Measurements from ENCODE around the gene ZNF416.

ZNF416 gene

GRCh38 chr19:57587529-57587928 lies 8.8 kb upstream of the ZNF416 start:
- DNase-seq (ENCODE audit: insufficient read length, low spot score) = no peak

GRCh38 chr19:57583521-57584416 lies 5.1 kb upstream of the ZNF416 start, which contains the start of gene ZIK1:
Gene ZIK1, plus strand, starts transcription at chr19:57584145. Its CDS starts 212 bp downstream, at chr19:57584357.
- TF ChIP-seq SPI1 (IDR thresholded peaks at IDR 0.05; ENCODE audit: low read depth, low read length) = no peak
- peak; percentile 46; the same call in 1 of the 2 replicates for TF ChIP-seq POLR2AphosphoS5 (IDR thresholded peaks at IDR 0.05; ENCODE audit: low read depth, low read length)
- TF ChIP-seq TAF1 (IDR thresholded peaks at IDR 0.05; ENCODE audit: low read depth, low read length) = peak; percentile 38; the same call in 1 of the 2 replicates
- TF ChIP-seq POU2F2 (IDR thresholded peaks at IDR 0.05; ENCODE audit: low read depth, low read length) = 0 out of 2 replicates have a peak, but pooled peaks have one; percentile 9
- TF ChIP-seq POLR2A (IDR thresholded peaks at IDR 0.05; ENCODE audit: low read depth, low read length) = no peak
- TF ChIP-seq PAX5 (IDR thresholded peaks at IDR 0.05; ENCODE audit: insufficient read depth, low read length, severe bottlenecking) = no peak
- DNase-seq (ENCODE audit: insufficient read length, low spot score) (peak; percentile 98), FAIRE-seq (peak; percentile 92)

More at GRCh38 chr19:57587529-57587928, 8.8 kb upstream of the ZNF416 start:
- TF ChIP-seq POU2F2 (IDR thresholded peaks at IDR 0.05; ENCODE audit: low read depth, low read length) (no peak), POLR2A (IDR thresholded peaks at IDR 0.05; ENCODE audit: low read depth, low read length) (no peak)
- no peak for FAIRE-seq

GRCh38 chr19:57583104-57583520 lies 4.4 kb upstream of the ZNF416 start:
- TF ChIP-seq PAX5 (IDR thresholded peaks at IDR 0.05; ENCODE audit: insufficient read depth, low read length, severe bottlenecking) (no peak), POLR2A (IDR thresholded peaks at IDR 0.05; ENCODE audit: low read depth, low read length) (no peak), POU2F2 (IDR thresholded peaks at IDR 0.05; ENCODE audit: low read depth, low read length) (no peak), POLR2AphosphoS5 (IDR thresholded peaks at IDR 0.05; ENCODE audit: low read depth, low read length) (no peak), SPI1 (IDR thresholded peaks at IDR 0.05; ENCODE audit: low read depth, low read length) (no peak), TAF1 (IDR thresholded peaks at IDR 0.05; ENCODE audit: low read depth, low read length) (no peak)
- DNase-seq (ENCODE audit: insufficient read length, low spot score) = no peak

GRCh38 chr19:57576661-57577060 lies 2.0 kb downstream of the ZNF416 start:
- TF ChIP-seq TAF1 (IDR thresholded peaks at IDR 0.05; ENCODE audit: low read depth, low read length) (no peak), SPI1 (IDR thresholded peaks at IDR 0.05; ENCODE audit: low read depth, low read length) (no peak), POLR2A (IDR thresholded peaks at IDR 0.05; ENCODE audit: low read depth, low read length) (no peak), POLR2AphosphoS5 (IDR thresholded peaks at IDR 0.05; ENCODE audit: low read depth, low read length) (no peak)
- no peak for FAIRE-seq
- DNase-seq (ENCODE audit: insufficient read length, low spot score) = no peak

More at GRCh38 chr19:57583104-57583520, 4.4 kb upstream of the ZNF416 start:
- no peak for FAIRE-seq

- TF ChIP-seq POLR2A (IDR thresholded peaks at IDR 0.05; ENCODE audit: low read depth, low read length) (no peak), POLR2AphosphoS5 (IDR thresholded peaks at IDR 0.05; ENCODE audit: low read depth, low read length) (no peak), POU2F2 (IDR thresholded peaks at IDR 0.05; ENCODE audit: low read depth, low read length) (no peak), SPI1 (IDR thresholded peaks at IDR 0.05; ENCODE audit: low read depth, low read length) (no peak), TAF1 (IDR thresholded peaks at IDR 0.05; ENCODE audit: low read depth, low read length) (no peak), PAX5 (IDR thresholded peaks at IDR 0.05; ENCODE audit: insufficient read depth, low read length, severe bottlenecking) (no peak)
- FAIRE-seq (no peak), DNase-seq (ENCODE audit: insufficient read length, low spot score) (no peak)
Observed at GRCh38 chr19:57572415-57572947, 6.2 kb downstream of the ZNF416 start.

GRCh38 chr19:57570707-57571106 lies 8.0 kb downstream of the ZNF416 start:
- DNase-seq (ENCODE audit: insufficient read length, low spot score) = no peak
- no peak for FAIRE-seq
- TF ChIP-seq PAX5 (IDR thresholded peaks at IDR 0.05; ENCODE audit: insufficient read depth, low read length, severe bottlenecking) (no peak), TAF1 (IDR thresholded peaks at IDR 0.05; ENCODE audit: low read depth, low read length) (no peak), POLR2AphosphoS5 (IDR thresholded peaks at IDR 0.05; ENCODE audit: low read depth, low read length) (no peak), POU2F2 (IDR thresholded peaks at IDR 0.05; ENCODE audit: low read depth, low read length) (no peak), SPI1 (IDR thresholded peaks at IDR 0.05; ENCODE audit: low read depth, low read length) (no peak), POLR2A (IDR thresholded peaks at IDR 0.05; ENCODE audit: low read depth, low read length) (no peak)

GRCh38 chr19:57566396-57567265 lies 12.1 kb downstream of the ZNF416 start:
- DNase-seq (ENCODE audit: insufficient read length, low spot score) (no peak), FAIRE-seq (no peak)
- TF ChIP-seq TAF1 (IDR thresholded peaks at IDR 0.05; ENCODE audit: low read depth, low read length) (no peak), POU2F2 (IDR thresholded peaks at IDR 0.05; ENCODE audit: low read depth, low read length) (no peak), PAX5 (IDR thresholded peaks at IDR 0.05; ENCODE audit: insufficient read depth, low read length, severe bottlenecking) (no peak), POLR2AphosphoS5 (IDR thresholded peaks at IDR 0.05; ENCODE audit: low read depth, low read length) (no peak), SPI1 (IDR thresholded peaks at IDR 0.05; ENCODE audit: low read depth, low read length) (no peak), POLR2A (IDR thresholded peaks at IDR 0.05; ENCODE audit: low read depth, low read length) (no peak)

- DNase-seq (ENCODE audit: insufficient read length, low spot score) (no peak), FAIRE-seq (no peak)
- TF ChIP-seq POLR2AphosphoS5 (IDR thresholded peaks at IDR 0.05; ENCODE audit: low read depth, low read length) (no peak), POLR2A (IDR thresholded peaks at IDR 0.05; ENCODE audit: low read depth, low read length) (no peak), TAF1 (IDR thresholded peaks at IDR 0.05; ENCODE audit: low read depth, low read length) (no peak), POU2F2 (IDR thresholded peaks at IDR 0.05; ENCODE audit: low read depth, low read length) (no peak), SPI1 (IDR thresholded peaks at IDR 0.05; ENCODE audit: low read depth, low read length) (no peak), PAX5 (IDR thresholded peaks at IDR 0.05; ENCODE audit: insufficient read depth, low read length, severe bottlenecking) (no peak)
Observed at GRCh38 chr19:57563547-57563946, 15.2 kb downstream of the ZNF416 start.
